HL-60 (cell line): Measurements from ENCODE around the gene RFXAP.

Experiments used
- DNase-seq, 2 experiments: peaks; one replicate each; pipeline ENCODE4 v3.0.0-alpha.2; 2010 to 2020; ENCODE audit warnings: low read depth in 1 of 2, low spot score in 1 of 2
- H3K27ac ChIP-seq: fragments of 250-450 bp; sonication (Bioruptor Pico); replicated peaks from 2 replicates; pipeline ENCODE4 v1.5.1; 2020; ENCODE audit warnings: mild to moderate bottlenecking, moderate library complexity
- H3K27me3 ChIP-seq: fragments of 250-450 bp; sonication (Bioruptor Pico); 2 replicates; pipeline ENCODE4 v1.5.1; 2021; ENCODE audit warnings: mild to moderate bottlenecking, moderate library complexity; ENCODE audit not compliant: insufficient read depth, poor library complexity, severe bottlenecking
- H3K4me3 ChIP-seq: replicated peaks from 2 replicates; pipeline ENCODE4 v1.5.1; 2011; ENCODE audit warnings: mild to moderate bottlenecking, control low read depth, low read length; ENCODE audit not compliant: insufficient read depth
- CTCF ChIP-seq: IDR thresholded peaks from one replicate; pipeline ENCODE4 v1.5.1; 2011; ENCODE audit warnings: low read length, control low read depth, inconsistent platforms; ENCODE audit not compliant: insufficient read depth
- GABPA ChIP-seq: IDR thresholded peaks from 2 replicates; pipeline ENCODE4 v1.6.1; 2012; ENCODE audit warnings: low read depth
- POLR2AphosphoS5 ChIP-seq: IDR thresholded peaks from 2 replicates; pipeline ENCODE4 v1.6.1; 2012; ENCODE audit warnings: low read depth
- REST ChIP-seq: IDR thresholded peaks from 2 replicates; pipeline ENCODE4 v1.6.1; 2012; ENCODE audit warnings: low read depth; ENCODE audit not compliant: insufficient replicate concordance
- SPI1 ChIP-seq: IDR thresholded peaks from 2 replicates; pipeline ENCODE4 v1.6.1; 2012; ENCODE audit warnings: low read depth, mild to moderate bottlenecking, borderline replicate concordance

Gene RFXAP

GRCh38 chr13:36862002-36862685 is 43.1 kb downstream of the RFXAP start:
- TF ChIP-seq GABPA, result no peak
- no peak for TF ChIP-seq SPI1
- no peak for TF ChIP-seq CTCF
- TF ChIP-seq REST, result no peak
- TF ChIP-seq POLR2AphosphoS5, result no peak
- peaks cover 5% of the 10 kb centered on the region for H3K27me3 ChIP-seq
- H3K27ac ChIP-seq, result no peak overlapping the region
- no peak overlapping the region for H3K4me3 ChIP-seq
- DNase-seq, result no peak

GRCh38 chr13:36862722-36863121 is 43.7 kb downstream of the RFXAP start:
- no peak for TF ChIP-seq SPI1
- TF ChIP-seq POLR2AphosphoS5, result no peak
- no peak for DNase-seq
- Histone ChIP-seq H3K27me3 (peaks cover 5% of the 10 kb centered on the region), H3K4me3 (no peak overlapping the region), H3K27ac (no peak overlapping the region)

- no peak for DNase-seq
- no peak overlapping the region for H3K27ac ChIP-seq
- TF ChIP-seq CTCF, result no peak
- no peak for TF ChIP-seq REST
- TF ChIP-seq GABPA, result no peak
- TF ChIP-seq POLR2AphosphoS5, result no peak
- TF ChIP-seq SPI1, result no peak
- H3K4me3 ChIP-seq, result no peak overlapping the region
- peaks cover 3% of the 10 kb centered on the region for H3K27me3 ChIP-seq
These were observed 46.2 kb downstream of the RFXAP start for GRCh38 chr13:36865265-36865664.

- no peak for DNase-seq
- no peak overlapping the region for H3K27ac ChIP-seq
- H3K4me3 ChIP-seq, result no peak overlapping the region
- H3K27me3 ChIP-seq, result no peaks in the 10 kb centered on the region
- no peak for TF ChIP-seq POLR2AphosphoS5
- TF ChIP-seq CTCF, result no peak
- no peak for TF ChIP-seq GABPA
- no peak for TF ChIP-seq REST
- no peak for TF ChIP-seq SPI1
These were observed 47.2 kb downstream of the RFXAP start for GRCh38 chr13:36866232-36866631.
